Measurements from ENCODE around the gene MAPK8. TPM values are rescaled to one million over a fixed set of nuclear protein-coding genes. Genes with fewer than 3 reads are reported as not detected.

The MAPK8 gene
- total RNA-seq, 4 donors from 2014 or later, result 27.4 to 43.5 (median 36.5) TPM

DNA sequence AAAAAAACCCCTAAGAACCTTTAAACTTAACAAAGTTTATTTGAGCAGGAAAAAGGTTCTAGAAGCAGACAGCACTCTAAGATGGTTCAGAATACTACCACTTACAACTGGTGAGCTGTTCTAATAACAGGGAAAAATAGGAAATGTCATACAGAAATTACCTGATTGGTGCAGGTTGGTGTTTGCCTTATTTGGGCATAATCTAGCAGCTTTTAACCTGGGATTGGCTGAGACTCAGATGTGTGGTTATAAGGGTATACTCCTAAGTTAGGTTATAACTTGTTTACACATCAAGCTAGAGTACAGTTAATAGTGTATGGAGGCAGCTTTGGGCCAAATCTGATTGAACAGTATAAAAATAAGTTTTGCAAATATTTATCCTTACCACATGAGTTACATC, 59.8 kb downstream of the MAPK8 start:
- no peak overlapping the region for H3K4me3 ChIP-seq
- no peak for DNase-seq
- no peaks in the 10 kb centered on the region for H3K9me3 ChIP-seq
- intact Hi-C loops (cut with DNase I), result loop anchor here (10.0 kb wide), 1 partner anchor 289 kb away; no protein-coding TSS in a partner anchor
- H3K27me3 ChIP-seq, result no peaks in the 10 kb centered on the region
- H3K36me3 ChIP-seq, result no peaks in the 10 kb centered on the region
- no peak for TF ChIP-seq POLR2A (IDR thresholded peaks at IDR 0.05)
- TF ChIP-seq CTCF (IDR thresholded peaks at IDR 0.05), result no peak
- H3K27ac ChIP-seq, result no peak overlapping the region
- H3K4me1 ChIP-seq, result peaks cover 0 to 22% (median 3%) of the 10 kb centered on the region in 3 donors

GRCh38 chr10:48369501-48369900, 63.0 kb downstream of the MAPK8 start:
- peaks cover 0 to 10% (median 0%) of the 10 kb centered on the region in 3 donors for H3K4me1 ChIP-seq
- no peak overlapping the region for H3K4me3 ChIP-seq
- TF ChIP-seq CTCF (IDR thresholded peaks at IDR 0.05) (no peak), POLR2A (IDR thresholded peaks at IDR 0.05) (no peak)
- no peaks in the 10 kb centered on the region for H3K36me3 ChIP-seq
- intact Hi-C loops (cut with DNase I), result loop anchor here (10.0 kb wide), 1 partner anchor 285 kb away; no protein-coding TSS in a partner anchor
- DNase-seq, result no peak
- no peak overlapping the region for H3K27ac ChIP-seq
- H3K9me3 ChIP-seq, result no peaks in the 10 kb centered on the region
- H3K27me3 ChIP-seq, result no peaks in the 10 kb centered on the region

- no peaks in the 10 kb centered on the region for H3K27me3 ChIP-seq
- intact Hi-C loops (cut with DNase I), result no loop called here
- no peak overlapping the region for H3K27ac ChIP-seq
- H3K4me3 ChIP-seq, result no peak overlapping the region
- DNase-seq, result no peak
- peaks cover 0 to 4% (median 0%) of the 10 kb centered on the region in 3 donors for H3K36me3 ChIP-seq
- TF ChIP-seq CTCF (IDR thresholded peaks at IDR 0.05) (no peak), POLR2A (IDR thresholded peaks at IDR 0.05) (no peak)
- H3K9me3 ChIP-seq, result no peaks in the 10 kb centered on the region
- 92% methylated on average over 2 of the region's 2 CpGs for WGBS, 2 donors
- no peaks in the 10 kb centered on the region for H3K4me1 ChIP-seq
These were observed 71.5 kb downstream of the MAPK8 start for GRCh38 chr10:48377751-48378530.

- Histone ChIP-seq H3K27ac (no peak overlapping the region), H3K4me3 (no peak overlapping the region), H3K4me1 (no peaks in the 10 kb centered on the region), H3K27me3 (no peaks in the 10 kb centered on the region), H3K9me3 (no peaks in the 10 kb centered on the region), H3K36me3 (peaks cover 0 to 4% (median 0%) of the 10 kb centered on the region in 3 donors)
- no peak for DNase-seq
- no peak for TF ChIP-seq CTCF (IDR thresholded peaks at IDR 0.05)
- TF ChIP-seq POLR2A (IDR thresholded peaks at IDR 0.05), result no peak
- 78 to 92% methylated on average over 3 of the region's 3 CpGs for WGBS, 2 donors
- intact Hi-C loops (cut with DNase I), result no loop called here
These were observed 72.2 kb downstream of the MAPK8 start for GRCh38 chr10:48378675-48379074.

DNA sequence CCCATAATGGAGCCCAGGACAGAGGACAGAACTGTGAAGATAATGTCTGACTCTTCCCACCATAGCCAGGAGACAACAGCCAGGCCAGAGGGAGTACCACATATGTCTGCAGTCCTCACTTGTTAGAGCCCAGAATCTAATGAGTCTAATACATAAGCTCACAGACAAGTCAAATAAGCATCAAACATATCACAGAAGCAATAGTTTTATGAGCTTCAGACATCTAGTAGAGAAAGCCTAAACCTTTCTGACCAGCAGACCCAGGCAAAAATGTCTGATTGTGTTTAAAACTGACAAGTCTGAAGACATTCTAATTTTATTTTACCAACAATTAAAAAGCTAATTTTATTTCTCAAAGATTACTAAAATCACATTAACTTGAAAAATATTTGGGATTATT, 75.5 kb downstream of the MAPK8 start:
- TF ChIP-seq POLR2A (IDR thresholded peaks at IDR 0.05), result no peak
- TF ChIP-seq CTCF (IDR thresholded peaks at IDR 0.05), result no peak
- Histone ChIP-seq H3K9me3 (no peaks in the 10 kb centered on the region), H3K36me3 (peaks cover 0 to 4% (median 0%) of the 10 kb centered on the region in 3 donors), H3K27ac (no peak overlapping the region), H3K4me3 (no peak overlapping the region), H3K27me3 (no peaks in the 10 kb centered on the region), H3K4me1 (no peaks in the 10 kb centered on the region)
- no peak for DNase-seq
- intact Hi-C loops (cut with DNase I), result no loop called here
